Mesenchymal stem cell (in vitro differentiated cells and primary cell): ENCODE data around the gene CDH4.

Experiments used
- DNase-seq: peaks from one replicate; pipeline ENCODE4 v3.0.0-alpha.2; 2013
- H2AFZ ChIP-seq: one replicate; pipeline ENCODE4 v1.6.1; 2013; ENCODE audit warnings: low read depth, mild to moderate bottlenecking, control low read depth, inconsistent platforms, low read length, moderate library complexity
- H2AK5ac ChIP-seq: 2 replicates; pipeline ENCODE4 v1.6.1; 2013; ENCODE audit warnings: low read length, moderate library complexity, mild to moderate bottlenecking, inconsistent platforms; ENCODE audit not compliant: severe bottlenecking
- H2BK120ac ChIP-seq: one replicate; pipeline ENCODE4 v1.6.1; 2013; ENCODE audit warnings: low read depth, mild to moderate bottlenecking, inconsistent platforms, low read length, moderate library complexity
- H2BK12ac ChIP-seq, 2 experiments: one replicate each; pipeline ENCODE4 v1.6.1; 2013; ENCODE audit warnings: inconsistent platforms in 2 of 2, low read length in 2 of 2, mild to moderate bottlenecking in 2 of 2, moderate library complexity in 2 of 2, control low read depth in 1 of 2
- H2BK15ac ChIP-seq: one replicate; pipeline ENCODE4 v1.6.1; 2013; ENCODE audit warnings: mild to moderate bottlenecking, low read depth, inconsistent platforms; ENCODE audit not compliant: poor library complexity, severe bottlenecking
- H2BK5ac ChIP-seq: 2 replicates; pipeline ENCODE4 v1.6.1; 2013; ENCODE audit warnings: low read depth, mild to moderate bottlenecking, low read length, control low read depth, inconsistent platforms; ENCODE audit not compliant: poor library complexity, severe bottlenecking
- H3K14ac ChIP-seq, 2 experiments: one replicate each; pipeline ENCODE4 v1.6.1; 2013; ENCODE audit warnings: inconsistent platforms in 2 of 2, low read length in 2 of 2, control low read depth in 1 of 2, mild to moderate bottlenecking in 1 of 2, moderate library complexity in 1 of 2
- H3K18ac ChIP-seq, 2 experiments: one replicate each; pipeline ENCODE4 v1.6.1; 2013; ENCODE audit warnings: inconsistent platforms in 2 of 2, low read length in 2 of 2, control low read depth in 1 of 2, low read depth in 1 of 2, mild to moderate bottlenecking in 1 of 2
- H3K23ac ChIP-seq, 2 experiments: one replicate each; pipeline ENCODE4 v1.6.1; 2013; ENCODE audit warnings: inconsistent platforms in 2 of 2, low read length in 2 of 2, mild to moderate bottlenecking in 2 of 2, moderate library complexity in 2 of 2, control low read depth in 1 of 2
- H3K27ac ChIP-seq: 2 replicates; pipeline ENCODE4 v1.5.1; 2013; ENCODE audit warnings: mild to moderate bottlenecking, moderate library complexity, low read length, control low read depth, inconsistent platforms; ENCODE audit not compliant: poor library complexity, severe bottlenecking
- H3K27me3 ChIP-seq, 2 experiments: 2 replicates each; pipeline versions ENCODE4 v1.6.1 to v1.7.0; 2013; ENCODE audit warnings: low read length in 2 of 2, mild to moderate bottlenecking in 2 of 2, moderate library complexity in 2 of 2, control low read depth in 1 of 2, inconsistent platforms in 1 of 2; ENCODE audit not compliant: control insufficient read depth in 1 of 2, insufficient read depth in 1 of 2
- H3K36me3 ChIP-seq, 2 experiments: 2 replicates each; pipeline versions ENCODE4 v1.6.1 to v1.7.0; 2013; ENCODE audit warnings: low read length in 2 of 2, control low read depth in 1 of 2, inconsistent platforms in 1 of 2, low read depth in 1 of 2, mild to moderate bottlenecking in 1 of 2; ENCODE audit not compliant: insufficient read depth in 2 of 2, control insufficient read depth in 1 of 2
- H3K4ac ChIP-seq, 2 experiments: one replicate each; pipeline ENCODE4 v1.6.1; 2013; ENCODE audit warnings: inconsistent platforms in 2 of 2, low read length in 2 of 2, mild to moderate bottlenecking in 2 of 2, moderate library complexity in 2 of 2, control low read depth in 1 of 2, low read depth in 1 of 2
- H3K4me1 ChIP-seq: 2 replicates; pipeline ENCODE4 v1.6.1; 2013; ENCODE audit warnings: low read depth, low read length, control low read depth; ENCODE audit not compliant: control insufficient read depth, insufficient read depth
- H3K4me2 ChIP-seq: 2 replicates; pipeline ENCODE4 v1.6.1; 2013; ENCODE audit warnings: low read length, mild to moderate bottlenecking, inconsistent platforms; ENCODE audit not compliant: poor library complexity, severe bottlenecking
- H3K4me3 ChIP-seq, 2 experiments: 2 replicates each; pipeline versions ENCODE4 v1.5.1 to v1.7.0; 2013; ENCODE audit warnings: low read length in 2 of 2, mild to moderate bottlenecking in 2 of 2, control low read depth in 1 of 2, low read depth in 1 of 2; ENCODE audit not compliant: insufficient read depth in 1 of 2
- H3K79me1 ChIP-seq: replicated peaks from 2 replicates; pipeline ENCODE4 v1.6.1; 2013; ENCODE audit warnings: mild to moderate bottlenecking, control low read depth, low read length, inconsistent platforms; ENCODE audit not compliant: poor library complexity, severe bottlenecking
- H3K9ac ChIP-seq: 2 replicates; pipeline ENCODE4 v1.7.0; 2013; ENCODE audit warnings: mild to moderate bottlenecking, low read length, moderate library complexity
- H3K9me3 ChIP-seq: 2 replicates; pipeline ENCODE4 v1.7.0; 2013; ENCODE audit warnings: mild to moderate bottlenecking, low read length; ENCODE audit not compliant: control insufficient read depth
- H4K8ac ChIP-seq: one replicate; pipeline ENCODE4 v1.6.1; 2013; ENCODE audit warnings: inconsistent platforms, mild to moderate bottlenecking, low read length, moderate library complexity
- H4K91ac ChIP-seq: one replicate; pipeline ENCODE4 v1.6.1; 2013; ENCODE audit warnings: mild to moderate bottlenecking, low read length, inconsistent platforms
- WGBS: methylation state at CpG from one replicate; pipeline ENCODE4 v1.1.7; 2013; ENCODE audit warnings: mixed read lengths; 5-methylcytosine and 5-hydroxymethylcytosine counted together

CDH4 gene

GRCh38 chr20:61240814-61241213 lies 11.2 kb upstream of the CDH4 start:
- Histone ChIP-seq H3K79me1 (no peaks in the 10 kb centered on the region), H3K27ac (no peak overlapping the region), H3K23ac (no peak overlapping the region), H3K9me3 (peaks cover 23% of the 10 kb centered on the region), H3K4me3 (no peak overlapping the region), H2BK15ac (no peak overlapping the region), H3K27me3 (peaks cover 26 to 75% of the 10 kb centered on the region in 2 experiments), H3K4me2 (no peak overlapping the region), H3K4ac (no peak overlapping the region), H3K18ac (no peak overlapping the region), H4K91ac (no peak overlapping the region), H2BK120ac (no peak overlapping the region), H2BK12ac (no peak overlapping the region), H4K8ac (no peak overlapping the region), H3K14ac (no peak overlapping the region), H2AK5ac (no peak overlapping the region), H3K4me1 (no peaks in the 10 kb centered on the region), H3K36me3 (no peaks in the 10 kb centered on the region), H2AFZ (no peak overlapping the region), H3K9ac (no peak overlapping the region), H2BK5ac (no peak overlapping the region)
- DNase-seq, result no peak
- WGBS, result 56% methylated on average over 3 of the region's 3 CpGs

- Histone ChIP-seq H3K4me3 (no peak overlapping the region), H2BK15ac (no peak overlapping the region), H2AFZ (no peak overlapping the region), H3K14ac (no peak overlapping the region), H3K4ac (no peak overlapping the region), H3K79me1 (no peaks in the 10 kb centered on the region), H2AK5ac (no peak overlapping the region), H3K4me2 (no peak overlapping the region), H2BK5ac (no peak overlapping the region), H3K36me3 (no peaks in the 10 kb centered on the region), H3K9ac (no peak overlapping the region), H4K91ac (no peak overlapping the region), H3K27ac (no peak overlapping the region), H4K8ac (no peak overlapping the region), H3K27me3 (peaks cover 44 to 85% of the 10 kb centered on the region in 2 experiments), H3K18ac (no peak overlapping the region), H3K4me1 (no peaks in the 10 kb centered on the region), H3K9me3 (peaks cover 13% of the 10 kb centered on the region), H2BK12ac (no peak overlapping the region), H3K23ac (no peak overlapping the region), H2BK120ac (no peak overlapping the region)
- no peak for DNase-seq
- 66% methylated on average over 8 of the region's 8 CpGs for WGBS
These were observed 7.8 kb upstream of the CDH4 start for GRCh38 chr20:61244213-61244612.

- Histone ChIP-seq H3K79me1 (no peaks in the 10 kb centered on the region), H3K18ac (no peak overlapping the region), H2BK5ac (no peak overlapping the region), H2BK12ac (no peak overlapping the region), H3K9ac (no peak overlapping the region), H2BK120ac (no peak overlapping the region), H3K4ac (no peak overlapping the region), H3K23ac (no peak overlapping the region), H3K4me1 (no peaks in the 10 kb centered on the region), H3K4me3 (no peak overlapping the region), H2AFZ (no peak overlapping the region), H3K9me3 (peaks cover 3% of the 10 kb centered on the region), H3K14ac (no peak overlapping the region), H4K91ac (no peak overlapping the region), H3K36me3 (no peaks in the 10 kb centered on the region), H3K27ac (no peak overlapping the region), H2BK15ac (no peak overlapping the region), H3K4me2 (no peak overlapping the region), H4K8ac (no peak overlapping the region), H3K27me3 (peaks cover 65 to 77% of the 10 kb centered on the region in 2 experiments), H2AK5ac (no peak overlapping the region)
- WGBS, result 87% methylated on average over 7 of the region's 7 CpGs
- DNase-seq, result no peak
These were observed 5.8 kb upstream of the CDH4 start for GRCh38 chr20:61246269-61246668.

- Histone ChIP-seq H3K4me3 (no peak overlapping the region), H2BK12ac (no peak overlapping the region), H2AK5ac (no peak overlapping the region), H3K4me2 (no peak overlapping the region), H3K14ac (no peak overlapping the region), H3K23ac (no peak overlapping the region), H2BK5ac (no peak overlapping the region), H3K27ac (no peak overlapping the region), H3K9ac (no peak overlapping the region), H3K79me1 (peaks cover 2% of the 10 kb centered on the region), H2BK15ac (no peak overlapping the region), H4K91ac (no peak overlapping the region), H3K9me3 (no peaks in the 10 kb centered on the region), H4K8ac (no peak overlapping the region), H2AFZ (no peak overlapping the region), H3K4me1 (peaks cover 18% of the 10 kb centered on the region), H3K36me3 (no peaks in the 10 kb centered on the region), H2BK120ac (no peak overlapping the region), H3K27me3 (peaks cover 54 to 69% of the 10 kb centered on the region in 2 experiments), H3K18ac (no peak overlapping the region), H3K4ac (no peak overlapping the region)
- 93% methylated on average over 4 of the region's 4 CpGs for WGBS
- DNase-seq, result no peak
These were observed 2.4 kb upstream of the CDH4 start for GRCh38 chr20:61249626-61250025.
